A549 (cell line): ENCODE measurements around the gene CIAPIN1. TPM values are rescaled to one million over a fixed set of nuclear protein-coding genes. Genes with fewer than 3 reads are reported as not detected.

Experiments
- ATAC-seq, 2 experiments: fragments of 200-7000 bp in 1 of 2; fragments of >200 bp in 1 of 2; cut with Nextera tagmentation in 1 of 2; cut with Tn5 transposase in 1 of 2; 3 replicates each; pipeline versions ENCODE4 v1.8.0 to v1.9.1; 2018 to 2020; ENCODE audit warnings: mild to moderate bottlenecking in 1 of 2, moderate library complexity in 1 of 2
- CTCF ChIA-PET: fragments of 300-600 bp; sonication (Branson Sonifier 250); formaldehyde crosslinking; extraction: SDS; loops from one replicate; lab custom pipeline; 2021; ENCODE audit warnings: antibody characterized with exemption, inconsistent platforms; lab: Yijun Ruan, JAX
- POLR2A ChIA-PET: fragments of 350-600 bp; formaldehyde crosslinking; extraction: SDS; loops from one replicate; lab custom pipeline; 2021; ENCODE audit warnings: antibody characterized with exemption, inconsistent platforms; lab: Yijun Ruan, JAX
- DNase-seq, 2 experiments: peaks; one replicate each; pipeline versions ENCODE4 v3.0.0 to v3.0.0-alpha.2; 2011 to 2016; ENCODE audit warnings: low read depth in 1 of 2, low spot score in 1 of 2
- FAIRE-seq: peaks from 2 replicates; lab custom pipeline; 2011; peaks lifted over from hg19 to GRCh38; lab: Jason Lieb, UNC
- H3K27ac ChIP-seq, 2 experiments: fragments of >200 bp; sonication (Bioruptor Twin); formaldehyde crosslinking; 3 replicates each; pipeline ENCODE4 v1.5.1; 2016 to 2017
- H3K4me1 ChIP-seq: fragments of >200 bp; sonication (Bioruptor Twin); formaldehyde crosslinking; 3 replicates; pipeline ENCODE4 v1.6.1; 2016
- H3K4me2 ChIP-seq: fragments of >200 bp; sonication (Bioruptor Twin); formaldehyde crosslinking; 3 replicates; pipeline ENCODE4 v1.6.1; 2016
- H3K4me3 ChIP-seq: fragments of >200 bp; sonication (Bioruptor Twin); formaldehyde crosslinking; 3 replicates; pipeline ENCODE4 v1.5.1; 2016
- H3K9me3 ChIP-seq: fragments of >200 bp; sonication (Bioruptor Twin); formaldehyde crosslinking; 3 replicates; pipeline ENCODE4 v1.6.1; 2016
- BCL3 ChIP-seq: fragments of >200 bp; sonication (Bioruptor Twin); formaldehyde crosslinking; IDR thresholded peaks from 3 replicates; pipeline ENCODE4 v1.6.1; 2016
- BHLHE40 ChIP-seq: IDR thresholded peaks from 2 replicates; pipeline ENCODE4 v1.6.1; 2012; ENCODE audit warnings: low read depth, low read length, inconsistent platforms
- CTCF ChIP-seq: fragments of >200 bp; sonication (Bioruptor Twin); formaldehyde crosslinking; IDR thresholded peaks from 3 replicates; pipeline ENCODE4 v1.5.1; 2016
- EHMT2 ChIP-seq: fragments of 200-600 bp; sonication (generic); IDR thresholded peaks from 2 replicates; pipeline ENCODE4 v1.6.1; 2016; ENCODE audit warnings: antibody characterized with exemption, low read depth, mild to moderate bottlenecking, moderate library complexity
- FOSB ChIP-seq: fragments of 250-450 bp; sonication (Bioruptor Pico); IDR thresholded peaks from 2 replicates; pipeline ENCODE4 v1.5.0; 2020; ENCODE audit warnings: mild to moderate bottlenecking, moderate library complexity
- HDAC2 ChIP-seq: fragments of 200-600 bp; sonication (generic); IDR thresholded peaks from 2 replicates; pipeline ENCODE4 v1.6.1; 2016
- HMGXB4 ChIP-seq: fragments of 250-450 bp; sonication (Bioruptor Pico); IDR thresholded peaks from 2 replicates; pipeline ENCODE4 v1.5.0; 2021; ENCODE audit warnings: mild to moderate bottlenecking, moderate library complexity, borderline replicate concordance
- HOXB5 ChIP-seq: fragments of 250-450 bp; sonication (Bioruptor Pico); IDR thresholded peaks from 2 replicates; pipeline ENCODE4 v1.5.0; 2020; ENCODE audit warnings: mild to moderate bottlenecking, moderate library complexity
- PBX3 ChIP-seq: IDR thresholded peaks from 2 replicates; pipeline ENCODE4 v1.6.1; 2012
- TP53 ChIP-seq: fragments of 250-450 bp; sonication (Bioruptor Pico); IDR thresholded peaks from 2 replicates; pipeline ENCODE4 v1.5.0; 2021; ENCODE audit warnings: mild to moderate bottlenecking, moderate library complexity
- USF2 ChIP-seq: fragments of 450-650 bp; IDR thresholded peaks from 2 replicates; pipeline ENCODE4 v1.6.1; 2014; ENCODE audit warnings: antibody characterized with exemption
- WGBS: methylation state at CpG from one replicate; pipeline ENCODE4 v1.1.6; 2017; ENCODE audit errors: missing lambda C conversion rate; 5-methylcytosine and 5-hydroxymethylcytosine counted together
- polyA plus RNA-seq, 4 experiments: library from polyadenylated mRNA; depleted of rRNA in 3 of 4; stranded (reverse); fragments of >200 nt; fragmentation: RNase III in 1 of 4; extraction: RNeasy Plus Mini Kit Qiagen cat#74134 plus additional on column Dnase treatment in 1 of 4; gene quantifications; 2 replicates in 3 of 4; 3 replicates in 1 of 4; pipeline ENCODE4 v1.2.3, GENCODE V29; 2011 to 2017

The CIAPIN1 gene
- polyA plus RNA-seq, 2 of the 4 experiments (the other 2 are of a cell fraction): 71.5 to 101 TPM

GRCh38 chr16:57419506-57419905, 27.7 kb downstream of the CIAPIN1 start:
- POLR2A ChIA-PET: no interaction called here

More at GRCh38 chr16:57419506-57419905, 27.7 kb downstream of the CIAPIN1 start:
- H3K4me3 ChIP-seq: no peak overlapping the region
- H3K9me3 ChIP-seq: no peaks in the 10 kb centered on the region
- CTCF ChIA-PET: interaction anchor here (0.5 to 16.7 kb wide), 37 partner anchors 11 to 335 kb away, joined by 3 to 709 read pairs (median 10); partner anchors contain the start of genes CCL17, DOK4, POLR2C and PSME3IP1
- 82% methylated on average over 6 of the region's 6 CpGs for WGBS
- TF ChIP-seq FOSB (no peak), USF2 (no peak), CTCF (no peak), EHMT2 (no peak), BHLHE40 (no peak), PBX3 (no peak), BCL3 (no peak), TP53 (CRISPR knock-in tag) (no peak), HDAC2 (no peak), HOXB5 (CRISPR knock-in tag) (no peak), HMGXB4 (no peak)
- no peak for FAIRE-seq
- peak overlapping the region; percentile 66 to 92; a peak in 5 of 6 replicates for H3K27ac ChIP-seq
- ATAC-seq: no peak
- no peak for DNase-seq
- peaks cover 33% of the 10 kb centered on the region for H3K4me1 ChIP-seq
- peak overlapping the region; percentile 74; the same call in 2 of the 3 replicates for H3K4me2 ChIP-seq
